ENCODE measurements around the gene RPL15. TPM values are rescaled to one million over a fixed set of nuclear protein-coding genes. Genes with fewer than 3 reads are reported as not detected.
"Not testable (repeated sequence)": the region's sequence is repeated elsewhere in the genome, so short reads cannot be mapped to it uniquely, and the experiment has no call there.

RPL15 gene
- total RNA-seq, 1 donor from 2014 or later, result 1,850 TPM

DNA sequence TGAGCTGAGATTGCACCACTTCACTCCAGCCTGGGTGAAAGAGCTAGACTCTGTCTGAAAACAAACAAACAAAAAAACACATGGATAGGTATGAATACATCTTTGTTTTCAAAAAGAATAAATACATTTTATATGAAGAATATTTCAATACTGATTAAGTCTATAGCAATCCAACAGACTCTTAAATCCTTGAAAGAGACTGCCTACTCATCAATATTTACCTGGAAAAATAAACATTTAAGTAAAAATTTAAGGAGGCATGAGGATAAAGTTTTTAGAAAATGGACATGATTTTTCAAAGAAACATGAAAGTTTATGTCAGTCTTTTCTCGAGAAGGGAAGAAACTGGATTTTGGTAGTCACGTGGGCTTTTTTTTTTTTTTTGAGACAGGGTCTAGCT is 5.5 kb upstream of the RPL15 start:
- DNase-seq, result no peak
- intact Hi-C loops (cut with micrococcal nuclease), result loop anchor here (10.0 kb wide), 1 partner anchor 1873 kb away; the partner anchor contains the start of gene NGLY1
- no peaks in the 10 kb centered on the region for H3K9me3 Mint-ChIP-seq
- no peak overlapping the region for H3K27ac Mint-ChIP-seq
- peaks cover 4% of the 10 kb centered on the region for H3K27me3 Mint-ChIP-seq
- H3K4me1 Mint-ChIP-seq, result peaks cover 17% of the 10 kb centered on the region
- H3K36me3 Mint-ChIP-seq (ENCODE audit: low read depth), result peaks cover 9% of the 10 kb centered on the region
- no peak overlapping the region for H3K4me3 Mint-ChIP-seq

GRCh38 chr3:23912335-23912734 is 4.6 kb upstream of the RPL15 start:
- not testable (repeated sequence) for H3K4me3 Mint-ChIP-seq, DNase-seq, H3K27me3 Mint-ChIP-seq, H3K9me3 Mint-ChIP-seq, H3K27ac Mint-ChIP-seq
- peaks cover 17% of the 10 kb centered on the region for H3K4me1 Mint-ChIP-seq
- H3K36me3 Mint-ChIP-seq (ENCODE audit: low read depth), result peaks cover 11% of the 10 kb centered on the region
- intact Hi-C loops (cut with micrococcal nuclease), result loop anchor here (10.0 kb wide), 1 partner anchor 1872 kb away; the partner anchor contains the start of gene NGLY1

DNA sequence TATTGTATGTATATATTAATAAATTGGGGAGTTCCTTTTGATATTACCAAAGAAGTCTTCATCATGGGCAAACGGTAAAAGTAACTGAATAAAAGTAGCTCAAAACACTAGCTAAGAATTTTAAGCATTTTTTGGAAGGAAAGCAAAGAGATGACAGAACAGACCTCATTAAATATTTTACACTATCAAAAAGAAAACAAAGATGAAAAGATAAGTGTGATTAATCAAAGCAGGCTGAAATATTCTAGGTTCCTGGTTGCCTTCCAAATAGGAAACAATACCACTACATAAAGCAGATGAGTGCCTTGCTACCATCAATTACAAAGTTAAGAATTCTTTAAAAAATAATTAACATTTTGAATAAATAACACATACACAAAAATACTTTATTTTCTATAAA is 3.8 kb upstream of the RPL15 start:
- no peak overlapping the region for H3K27ac Mint-ChIP-seq
- H3K27me3 Mint-ChIP-seq, result peaks cover 4% of the 10 kb centered on the region
- intact Hi-C loops (cut with micrococcal nuclease), result loop anchor here (10.0 kb wide), 1 partner anchor 1872 kb away; the partner anchor contains the start of gene NGLY1
- peaks cover 19% of the 10 kb centered on the region for H3K36me3 Mint-ChIP-seq (ENCODE audit: low read depth)
- no peaks in the 10 kb centered on the region for H3K9me3 Mint-ChIP-seq
- no peak overlapping the region for H3K4me3 Mint-ChIP-seq
- peaks cover 21% of the 10 kb centered on the region for H3K4me1 Mint-ChIP-seq
- no peak for DNase-seq

- H3K9me3 Mint-ChIP-seq, result no peaks in the 10 kb centered on the region
- H3K4me1 Mint-ChIP-seq, result peaks cover 29% of the 10 kb centered on the region
- intact Hi-C loops (cut with micrococcal nuclease), result loop anchor here (10.0 kb wide), 1 partner anchor 1871 kb away; the partner anchor contains the start of gene NGLY1
Observed at GRCh38 chr3:23913873-23914743, 2.8 kb upstream of the RPL15 start.

DNA sequence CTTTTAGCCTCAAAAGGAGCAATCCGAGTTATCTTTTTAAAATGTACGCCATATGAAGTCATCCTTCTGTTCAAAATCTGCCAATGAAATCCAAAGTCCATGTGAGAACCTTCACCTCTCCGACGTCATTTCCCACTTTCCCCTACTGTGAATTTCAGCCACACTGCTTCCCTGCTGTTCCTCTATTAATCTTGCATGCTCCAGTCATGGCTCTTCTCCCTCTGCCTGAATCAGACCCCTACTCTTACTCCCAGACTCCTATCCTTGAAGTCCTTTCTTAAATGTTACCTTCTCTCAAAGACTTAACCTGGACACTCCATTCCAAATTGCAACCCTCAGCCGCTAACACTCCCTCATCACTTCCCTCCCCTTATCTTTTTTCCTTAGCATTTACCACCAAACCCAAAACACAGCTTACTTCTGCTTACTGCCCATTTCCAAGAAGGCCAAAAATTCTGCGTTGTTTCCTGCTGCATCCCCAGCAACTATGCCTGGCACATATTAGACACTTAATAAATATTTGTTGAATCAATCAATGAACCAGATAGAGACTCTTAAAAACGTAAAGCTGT is 1.3 kb upstream of the RPL15 start:
- DNase-seq, result no peak
- peaks cover 41% of the 10 kb centered on the region for H3K36me3 Mint-ChIP-seq (ENCODE audit: low read depth)
- intact Hi-C loops (cut with micrococcal nuclease), result loop anchor here (1.0 to 10.0 kb wide), 2 partner anchors 103 to 1869 kb away; partner anchors contain the start of gene NGLY1
- H3K27me3 Mint-ChIP-seq, result peaks cover 4% of the 10 kb centered on the region
- no peaks in the 10 kb centered on the region for H3K9me3 Mint-ChIP-seq
- H3K4me3 Mint-ChIP-seq, result peak overlapping the region; percentile 99
- H3K27ac Mint-ChIP-seq, result peak overlapping the region; percentile 14
- peaks cover 35% of the 10 kb centered on the region for H3K4me1 Mint-ChIP-seq

More at GRCh38 chr3:23913873-23914743, 2.8 kb upstream of the RPL15 start:
- Mint-ChIP-seq H3K27ac (no peak overlapping the region), H3K27me3 (peaks cover 4% of the 10 kb centered on the region), H3K4me3 (no peak overlapping the region), H3K36me3 (ENCODE audit: low read depth) (peaks cover 28% of the 10 kb centered on the region)
- DNase-seq, result no peak

GRCh38 chr3:23916152-23916885 is 613 bp upstream of the RPL15 start:
- H3K9me3 Mint-ChIP-seq, result no peaks in the 10 kb centered on the region
- no peak for DNase-seq
- peaks cover 35% of the 10 kb centered on the region for H3K4me1 Mint-ChIP-seq
- peak overlapping the region; percentile 99 for H3K4me3 Mint-ChIP-seq
- peaks cover 48% of the 10 kb centered on the region for H3K36me3 Mint-ChIP-seq (ENCODE audit: low read depth)
- intact Hi-C loops (cut with micrococcal nuclease), result loop anchor here (1.0 to 10.0 kb wide), 2 partner anchors 104 to 1868 kb away; partner anchors contain the start of gene NGLY1
- peaks cover 4% of the 10 kb centered on the region for H3K27me3 Mint-ChIP-seq
- peak overlapping the region; percentile 99 for H3K27ac Mint-ChIP-seq

DNA sequence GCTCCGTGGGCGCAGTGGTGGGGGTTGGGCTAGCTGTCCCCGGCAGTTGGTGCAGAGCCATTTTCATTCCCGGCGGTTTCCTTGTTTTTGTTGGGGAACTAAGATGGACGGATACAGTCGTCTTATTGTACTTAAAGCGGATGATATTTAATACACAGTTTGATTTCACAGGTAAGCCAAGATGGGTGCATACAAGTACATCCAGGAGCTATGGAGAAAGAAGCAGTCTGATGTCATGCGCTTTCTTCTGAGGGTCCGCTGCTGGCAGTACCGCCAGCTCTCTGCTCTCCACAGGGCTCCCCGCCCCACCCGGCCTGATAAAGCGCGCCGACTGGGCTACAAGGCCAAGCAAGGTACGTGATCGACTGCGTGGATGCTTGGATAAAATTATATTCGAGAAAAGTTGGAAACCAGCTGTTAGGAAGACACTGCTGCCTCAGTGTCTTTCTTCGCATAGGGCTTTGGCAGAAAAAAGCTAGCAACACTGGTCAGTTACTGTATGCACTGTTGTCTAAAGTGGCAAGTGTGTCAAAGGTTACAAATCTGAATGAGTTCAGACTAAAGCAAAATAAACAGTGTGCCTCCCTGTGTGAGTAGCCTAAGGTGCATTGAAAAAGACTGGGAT is 859 bp downstream of the RPL15 start:
- not testable (repeated sequence) for H3K27me3 Mint-ChIP-seq, H3K9me3 Mint-ChIP-seq, DNase-seq
- Mint-ChIP-seq H3K4me1 (peaks cover 35% of the 10 kb centered on the region), H3K27ac (peak overlapping the region; percentile 99), H3K36me3 (ENCODE audit: low read depth) (peaks cover 54% of the 10 kb centered on the region), H3K4me3 (peak overlapping the region; percentile 99)
- intact Hi-C loops (cut with micrococcal nuclease), result loop anchor here (1.0 to 10.0 kb wide), 3 partner anchors 28 to 1867 kb away; partner anchors contain the start of genes NGLY1, NR1D2 and UBE2E2

DNA sequence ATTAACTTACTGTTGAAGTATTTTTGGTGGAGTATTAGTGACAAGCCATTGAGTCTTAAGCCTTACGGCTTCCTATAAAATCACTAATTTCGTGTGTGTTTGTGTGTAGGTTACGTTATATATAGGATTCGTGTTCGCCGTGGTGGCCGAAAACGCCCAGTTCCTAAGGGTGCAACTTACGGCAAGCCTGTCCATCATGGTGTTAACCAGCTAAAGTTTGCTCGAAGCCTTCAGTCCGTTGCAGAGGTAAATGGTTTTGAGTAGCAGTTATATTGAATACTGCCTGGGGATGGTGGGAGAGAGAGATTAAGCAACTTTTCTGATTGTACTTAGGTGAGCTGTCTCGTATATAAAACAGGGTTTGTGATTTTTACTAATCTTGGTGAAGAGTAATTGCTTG is 1.4 kb downstream of the RPL15 start:
- H3K4me3 Mint-ChIP-seq, result peak overlapping the region; percentile 99
- not testable (repeated sequence) for DNase-seq, H3K27me3 Mint-ChIP-seq, H3K9me3 Mint-ChIP-seq
- intact Hi-C loops (cut with micrococcal nuclease), result loop anchor here (10.0 kb wide), 1 partner anchor 1866 kb away; the partner anchor contains the start of gene NGLY1
- H3K4me1 Mint-ChIP-seq, result peaks cover 35% of the 10 kb centered on the region
- peaks cover 55% of the 10 kb centered on the region for H3K36me3 Mint-ChIP-seq (ENCODE audit: low read depth)
- H3K27ac Mint-ChIP-seq, result peak overlapping the region; percentile 99

DNA sequence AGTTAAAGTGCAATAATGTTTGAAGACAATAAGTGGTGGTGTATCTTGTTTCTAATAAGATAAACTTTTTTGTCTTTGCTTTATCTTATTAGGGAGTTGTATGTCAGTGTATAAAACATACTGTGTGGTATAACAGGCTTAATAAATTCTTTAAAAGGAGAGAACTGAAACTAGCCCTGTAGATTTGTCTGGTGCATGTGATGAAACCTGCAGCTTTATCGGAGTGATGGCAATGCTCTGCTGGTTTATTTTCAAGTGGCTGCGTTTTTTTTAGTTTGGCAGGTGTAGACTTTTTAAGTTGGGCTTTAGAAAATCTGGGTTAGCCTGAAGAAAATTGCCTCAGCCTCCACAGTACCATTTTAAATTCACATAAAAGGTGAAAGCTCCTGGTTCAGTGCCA is 2.7 kb downstream of the RPL15 start:
- H3K27me3 Mint-ChIP-seq, result peaks cover 4% of the 10 kb centered on the region

GRCh38 chr3:23920151-23920655 is 3.3 kb downstream of the RPL15 start:
- peaks cover 4% of the 10 kb centered on the region for H3K27me3 Mint-ChIP-seq
- intact Hi-C loops (cut with micrococcal nuclease), result no loop called here
- no peak for DNase-seq
- H3K4me3 Mint-ChIP-seq, result peak overlapping the region; percentile 39
- H3K36me3 Mint-ChIP-seq (ENCODE audit: low read depth), result peaks cover 53% of the 10 kb centered on the region
- peaks cover 27% of the 10 kb centered on the region for H3K4me1 Mint-ChIP-seq
- no peaks in the 10 kb centered on the region for H3K9me3 Mint-ChIP-seq
- H3K27ac Mint-ChIP-seq, result no peak overlapping the region

More for the DNA sequence above, 2.7 kb downstream of the RPL15 start:
- H3K4me1 Mint-ChIP-seq, result peaks cover 31% of the 10 kb centered on the region
- intact Hi-C loops (cut with micrococcal nuclease), result loop anchor here (10.0 kb wide), 1 partner anchor 1865 kb away; the partner anchor contains the start of gene NGLY1
- H3K9me3 Mint-ChIP-seq, result no peaks in the 10 kb centered on the region
- H3K36me3 Mint-ChIP-seq (ENCODE audit: low read depth), result peaks cover 55% of the 10 kb centered on the region
- H3K4me3 Mint-ChIP-seq, result peak overlapping the region; percentile 39
- DNase-seq, result no peak
- no peak overlapping the region for H3K27ac Mint-ChIP-seq

DNA sequence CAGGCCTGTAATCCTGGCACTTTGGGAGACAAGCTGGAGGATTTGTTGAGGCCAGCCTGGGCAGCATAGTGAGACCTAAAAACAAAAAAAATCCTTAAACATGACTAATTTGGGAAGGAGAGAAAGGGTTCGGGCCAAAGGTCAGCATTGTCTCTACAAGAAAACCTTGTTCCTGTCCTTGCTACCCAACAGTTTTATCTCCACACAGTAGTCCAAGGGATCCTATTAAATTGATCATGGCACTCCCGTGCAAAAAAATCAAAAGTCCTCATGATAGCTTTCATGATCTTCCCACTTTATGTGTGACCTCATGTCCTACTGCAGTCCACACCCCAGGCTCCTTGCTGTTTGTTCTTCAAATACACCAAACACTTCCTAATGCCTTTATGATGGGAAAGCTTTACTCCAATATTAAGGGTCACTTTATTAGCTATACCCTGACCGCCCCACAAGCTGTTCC is 4.2 kb downstream of the RPL15 start:
- Mint-ChIP-seq H3K36me3 (ENCODE audit: low read depth) (peaks cover 53% of the 10 kb centered on the region), H3K27ac (no peak overlapping the region)

GRCh38 chr3:23923786-23924185 is 6.9 kb downstream of the RPL15 start:
- intact Hi-C loops (cut with micrococcal nuclease), result no loop called here
- no peak for DNase-seq
- Mint-ChIP-seq H3K4me1 (peaks cover 9% of the 10 kb centered on the region), H3K9me3 (no peaks in the 10 kb centered on the region), H3K27me3 (peaks cover 1% of the 10 kb centered on the region), H3K27ac (no peak overlapping the region), H3K4me3 (no peak overlapping the region), H3K36me3 (ENCODE audit: low read depth) (peaks cover 32% of the 10 kb centered on the region)

More for the DNA sequence above, 4.2 kb downstream of the RPL15 start:
- no peak overlapping the region for H3K4me3 Mint-ChIP-seq
- no peak for DNase-seq
- peaks cover 20% of the 10 kb centered on the region for H3K4me1 Mint-ChIP-seq
- intact Hi-C loops (cut with micrococcal nuclease), result no loop called here
- no peaks in the 10 kb centered on the region for H3K27me3 Mint-ChIP-seq
- no peaks in the 10 kb centered on the region for H3K9me3 Mint-ChIP-seq

DNA sequence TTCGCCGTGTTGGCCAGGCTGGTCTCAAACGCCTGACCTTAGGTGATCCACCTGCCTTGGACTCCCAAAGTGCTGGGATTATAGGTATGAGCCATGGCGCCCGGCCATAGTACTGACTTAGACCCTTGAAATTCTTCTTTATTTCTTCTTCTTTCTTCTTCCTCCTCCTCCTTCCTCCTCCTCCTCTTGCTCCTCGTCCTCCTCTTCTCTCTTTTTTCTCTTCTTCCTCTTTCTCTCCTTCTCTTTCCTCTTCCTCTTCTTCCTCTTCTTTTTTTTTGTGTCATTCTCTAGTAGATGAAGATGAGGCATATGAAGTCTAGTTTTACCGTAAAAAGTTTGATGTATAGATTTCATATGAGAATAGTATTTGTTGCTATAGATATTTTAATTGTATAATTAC is 9.3 kb downstream of the RPL15 start:
- Mint-ChIP-seq H3K4me3 (no peak overlapping the region), H3K4me1 (no peaks in the 10 kb centered on the region), H3K9me3 (no peaks in the 10 kb centered on the region), H3K36me3 (ENCODE audit: low read depth) (peaks cover 9% of the 10 kb centered on the region), H3K27me3 (peaks cover 7% of the 10 kb centered on the region), H3K27ac (no peak overlapping the region)
- intact Hi-C loops (cut with micrococcal nuclease), result no loop called here
- DNase-seq, result no peak

Data from activated CD4-positive, alpha-beta T cell treated with anti-CD3 and anti-CD28 coated beads, Interleukin-2, amount 10 ng/mL, durations not matched to agents 24 days and 14 days (primary cell).